ENCODE data around the gene FCAMR. TPM values are rescaled to one million over a fixed set of nuclear protein-coding genes. Genes with fewer than 3 reads are reported as not detected.

The FCAMR gene
- total RNA-seq, 1 experiment from 2014 or later: not detected

GRCh38 chr1:206946261-206946660 lies 24.0 kb downstream of the FCAMR start, which contains the start of gene PIGR (continued):
- TF ChIP-seq E2F1 (CRISPR knock-in tag; IDR thresholded peaks at IDR 0.05) (no peak), NFYB (CRISPR knock-in tag; conservative IDR thresholded peaks at IDR 0.05; ENCODE audit: low read depth) (no peak), CDX4 (CRISPR knock-in tag; IDR thresholded peaks at IDR 0.05; ENCODE audit: borderline replicate concordance) (no peak), EMX1 (CRISPR knock-in tag; IDR thresholded peaks at IDR 0.05) (no peak), GTF2I (CRISPR knock-in tag; conservative IDR thresholded peaks at IDR 0.05) (no peak)

DNA sequence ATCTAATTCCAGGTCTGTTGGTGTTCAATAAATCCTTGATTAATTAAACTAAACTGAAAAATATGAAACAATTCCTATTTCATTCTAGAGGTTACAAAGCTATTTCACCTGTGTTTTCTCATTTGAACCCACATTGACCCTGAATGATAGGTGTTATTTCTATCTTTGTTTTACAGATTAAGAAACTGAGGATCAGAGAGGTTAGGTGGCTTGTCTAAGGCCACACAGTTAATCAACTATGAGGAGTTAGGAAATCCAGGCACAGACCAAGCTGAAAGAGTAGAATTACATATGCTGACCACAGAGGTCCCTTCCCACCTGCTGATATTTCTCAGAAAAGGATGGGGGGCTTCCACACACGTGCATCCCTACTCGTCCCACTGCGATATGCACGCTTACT lies 24.5 kb downstream of the FCAMR start:
- no peak for ATAC-seq
- no peaks in the 10 kb centered on the region for H3K36me3 Mint-ChIP-seq
- no peak overlapping the region for H3K27ac Mint-ChIP-seq
- H3K4me3 Mint-ChIP-seq: no peak overlapping the region
- ChIA-PET CTCF (interaction anchor here (1.2 to 2.4 kb wide), 4 partner anchors 10 to 36 kb away, joined by 4 to 12 read pairs (median 5); no protein-coding TSS in a partner anchor), POLR2A (no interaction called here)
- H3K4me1 Mint-ChIP-seq: no peaks in the 10 kb centered on the region
- DNase-seq (ENCODE audit: low spot score): no peak
- H3K27me3 Mint-ChIP-seq (ENCODE audit: low read depth): peaks cover 5% of the 10 kb centered on the region; the same call in 1 of the 2 replicates
- TF ChIP-seq CDX4 (CRISPR knock-in tag; IDR thresholded peaks at IDR 0.05; ENCODE audit: borderline replicate concordance) (no peak), CBFB (CRISPR knock-in tag; IDR thresholded peaks at IDR 0.05; ENCODE audit: low read depth) (no peak), JAZF1 (CRISPR knock-in tag; IDR thresholded peaks at IDR 0.05) (no peak), ETV6 (CRISPR knock-in tag; IDR thresholded peaks at IDR 0.05) (no peak), FOXP4 (CRISPR knock-in tag; IDR thresholded peaks at IDR 0.05) (no peak), E2F1 (CRISPR knock-in tag; IDR thresholded peaks at IDR 0.05) (no peak), E2F5 (CRISPR knock-in tag; IDR thresholded peaks at IDR 0.05) (no peak), FOXJ3 (CRISPR knock-in tag; IDR thresholded peaks at IDR 0.05; ENCODE audit: borderline replicate concordance) (no peak), ELF4 (CRISPR knock-in tag; IDR thresholded peaks at IDR 0.05; ENCODE audit: low read depth) (no peak), ZBTB21 (CRISPR knock-in tag; IDR thresholded peaks at IDR 0.05; ENCODE audit: borderline replicate concordance) (no peak), KAT7 (CRISPR knock-in tag; IDR thresholded peaks at IDR 0.05; ENCODE audit: borderline replicate concordance) (no peak), ZNF423 (CRISPR knock-in tag; IDR thresholded peaks at IDR 0.05) (no peak)
- TF ChIP-seq, protein P1, sequence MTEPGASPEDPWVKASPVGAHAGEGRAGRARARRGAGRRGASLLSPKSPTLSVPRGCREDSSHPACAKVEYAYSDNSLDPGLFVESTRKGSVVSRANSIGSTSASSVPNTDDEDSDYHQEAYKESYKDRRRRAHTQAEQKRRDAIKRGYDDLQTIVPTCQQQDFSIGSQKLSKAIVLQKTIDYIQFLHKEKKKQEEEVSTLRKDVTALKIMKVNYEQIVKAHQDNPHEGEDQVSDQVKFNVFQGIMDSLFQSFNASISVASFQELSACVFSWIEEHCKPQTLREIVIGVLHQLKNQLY (CRISPR knock-in tag; IDR thresholded peaks at IDR 0.05): no peak
- TF ChIP-seq, protein P2, sequence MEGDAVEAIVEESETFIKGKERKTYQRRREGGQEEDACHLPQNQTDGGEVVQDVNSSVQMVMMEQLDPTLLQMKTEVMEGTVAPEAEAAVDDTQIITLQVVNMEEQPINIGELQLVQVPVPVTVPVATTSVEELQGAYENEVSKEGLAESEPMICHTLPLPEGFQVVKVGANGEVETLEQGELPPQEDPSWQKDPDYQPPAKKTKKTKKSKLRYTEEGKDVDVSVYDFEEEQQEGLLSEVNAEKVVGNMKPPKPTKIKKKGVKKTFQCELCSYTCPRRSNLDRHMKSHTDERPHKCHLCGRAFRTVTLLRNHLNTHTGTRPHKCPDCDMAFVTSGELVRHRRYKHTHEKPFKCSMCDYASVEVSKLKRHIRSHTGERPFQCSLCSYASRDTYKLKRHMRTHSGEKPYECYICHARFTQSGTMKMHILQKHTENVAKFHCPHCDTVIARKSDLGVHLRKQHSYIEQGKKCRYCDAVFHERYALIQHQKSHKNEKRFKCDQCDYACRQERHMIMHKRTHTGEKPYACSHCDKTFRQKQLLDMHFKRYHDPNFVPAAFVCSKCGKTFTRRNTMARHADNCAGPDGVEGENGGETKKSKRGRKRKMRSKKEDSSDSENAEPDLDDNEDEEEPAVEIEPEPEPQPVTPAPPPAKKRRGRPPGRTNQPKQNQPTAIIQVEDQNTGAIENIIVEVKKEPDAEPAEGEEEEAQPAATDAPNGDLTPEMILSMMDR (IDR thresholded peaks at IDR 0.05): no peak
- TF ChIP-seq, protein P3, sequence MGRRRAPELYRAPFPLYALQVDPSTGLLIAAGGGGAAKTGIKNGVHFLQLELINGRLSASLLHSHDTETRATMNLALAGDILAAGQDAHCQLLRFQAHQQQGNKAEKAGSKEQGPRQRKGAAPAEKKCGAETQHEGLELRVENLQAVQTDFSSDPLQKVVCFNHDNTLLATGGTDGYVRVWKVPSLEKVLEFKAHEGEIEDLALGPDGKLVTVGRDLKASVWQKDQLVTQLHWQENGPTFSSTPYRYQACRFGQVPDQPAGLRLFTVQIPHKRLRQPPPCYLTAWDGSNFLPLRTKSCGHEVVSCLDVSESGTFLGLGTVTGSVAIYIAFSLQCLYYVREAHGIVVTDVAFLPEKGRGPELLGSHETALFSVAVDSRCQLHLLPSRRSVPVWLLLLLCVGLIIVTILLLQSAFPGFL (CRISPR knock-in tag; IDR thresholded peaks at IDR 0.05; ENCODE audit: borderline replicate concordance): no peak
- peaks cover 11% of the 10 kb centered on the region for H3K9me3 Mint-ChIP-seq

Data from WTC11 (cell line).